ENCODE data around the gene NCKAP5.
A peak's percentile ranks its signal among the peaks of the same experiment; 100 is the strongest.

NCKAP5 gene

GRCh38 chr2:132965460-132965859, 602.8 kb downstream of the NCKAP5 start:
- no peak for TF ChIP-seq CTCF (IDR thresholded peaks at IDR 0.05; ENCODE audit: insufficient read depth, low read length, poor library complexity, severe bottlenecking)
- H3K27me3 ChIP-seq (replicated peaks; ENCODE audit: control insufficient read depth, insufficient read depth, low read length) = no peaks in the 10 kb centered on the region
- no peak overlapping the region for H3K4me3 ChIP-seq (replicated peaks; ENCODE audit: low read depth, low read length)
- DNase-seq (ENCODE audit: extremely low read depth, insufficient read length) = no peak
- no peaks in the 10 kb centered on the region for H3K36me3 ChIP-seq (ENCODE audit: control insufficient read depth, insufficient read depth, low read length)

GRCh38 chr2:132963161-132963560, 605.1 kb downstream of the NCKAP5 start:
- no peak for TF ChIP-seq CTCF (IDR thresholded peaks at IDR 0.05; ENCODE audit: insufficient read depth, low read length, poor library complexity, severe bottlenecking)
- Histone ChIP-seq H3K27me3 (replicated peaks; ENCODE audit: control insufficient read depth, insufficient read depth, low read length) (no peaks in the 10 kb centered on the region), H3K4me3 (replicated peaks; ENCODE audit: low read depth, low read length) (no peak overlapping the region), H3K36me3 (ENCODE audit: control insufficient read depth, insufficient read depth, low read length) (no peaks in the 10 kb centered on the region)
- no peak for DNase-seq (ENCODE audit: extremely low read depth, insufficient read length)

GRCh38 chr2:132958887-132959286, 609.4 kb downstream of the NCKAP5 start:
- Histone ChIP-seq H3K4me3 (replicated peaks; ENCODE audit: low read depth, low read length) (no peak overlapping the region), H3K36me3 (ENCODE audit: control insufficient read depth, insufficient read depth, low read length) (no peaks in the 10 kb centered on the region), H3K27me3 (replicated peaks; ENCODE audit: control insufficient read depth, insufficient read depth, low read length) (no peaks in the 10 kb centered on the region)
- TF ChIP-seq CTCF (IDR thresholded peaks at IDR 0.05; ENCODE audit: insufficient read depth, low read length, poor library complexity, severe bottlenecking) = no peak
- no peak for DNase-seq (ENCODE audit: extremely low read depth, insufficient read length)

- no peak for DNase-seq (ENCODE audit: extremely low read depth, insufficient read length)
- Histone ChIP-seq H3K36me3 (ENCODE audit: control insufficient read depth, insufficient read depth, low read length) (no peaks in the 10 kb centered on the region), H3K27me3 (replicated peaks; ENCODE audit: control insufficient read depth, insufficient read depth, low read length) (no peaks in the 10 kb centered on the region), H3K4me3 (replicated peaks; ENCODE audit: low read depth, low read length) (no peak overlapping the region)
- no peak for TF ChIP-seq CTCF (IDR thresholded peaks at IDR 0.05; ENCODE audit: insufficient read depth, low read length, poor library complexity, severe bottlenecking)
These were observed 612.2 kb downstream of the NCKAP5 start for GRCh38 chr2:132955871-132956615.

GRCh38 chr2:132953771-132954170, 614.5 kb downstream of the NCKAP5 start:
- H3K27me3 ChIP-seq (replicated peaks; ENCODE audit: control insufficient read depth, insufficient read depth, low read length) = no peaks in the 10 kb centered on the region
- no peak for TF ChIP-seq CTCF (IDR thresholded peaks at IDR 0.05; ENCODE audit: insufficient read depth, low read length, poor library complexity, severe bottlenecking)
- peak; percentile 29 for DNase-seq (ENCODE audit: extremely low read depth, insufficient read length)
- H3K36me3 ChIP-seq (ENCODE audit: control insufficient read depth, insufficient read depth, low read length) = no peaks in the 10 kb centered on the region
- no peak overlapping the region for H3K4me3 ChIP-seq (replicated peaks; ENCODE audit: low read depth, low read length)

Data from GM06990 (cell line).